Activated CD4-positive, alpha-beta T cell treated with anti-CD3 and anti-CD28 coated beads for 4 hours (primary cell): ENCODE results near the gene VWA3A.
A peak's percentile ranks its signal among the peaks of the same experiment; 100 is the strongest.
"Not testable (repeated sequence)": the region's sequence is repeated elsewhere in the genome, so short reads cannot be mapped to it uniquely, and the experiment has no call there.

Source experiments
- DNase-seq, 2 donors: peaks; one replicate each; pipeline ENCODE4 v3.0.0-alpha.2; 2020

VWA3A gene

GRCh38 chr16:22184615-22184968 is 92.3 kb downstream of the VWA3A start:
- DNase-seq: no peak

GRCh38 chr16:22186517-22186916 is 94.2 kb downstream of the VWA3A start:
- DNase-seq: no peak

GRCh38 chr16:22188267-22188594 is 95.9 kb downstream of the VWA3A start:
- no peak for DNase-seq

- peak; percentile 65 to 66 for DNase-seq
These were observed 96.5 kb downstream of the VWA3A start for GRCh38 chr16:22188595-22189442.

GRCh38 chr16:22189473-22190080 is 97.2 kb downstream of the VWA3A start:
- no peak for DNase-seq

GRCh38 chr16:22190081-22190775 is 97.9 kb downstream of the VWA3A start:
- DNase-seq: peak; percentile 93 to 95

- peak; percentile 100 for DNase-seq
These were observed 98.6 kb downstream of the VWA3A start for GRCh38 chr16:22190776-22191531.

- peak; percentile 25 to 31 for DNase-seq
These were observed 99.4 kb downstream of the VWA3A start for GRCh38 chr16:22191532-22192260.

- peak; percentile 63 to 68 for DNase-seq
These were observed 100.1 kb downstream of the VWA3A start for GRCh38 chr16:22192261-22193062.

- DNase-seq: no peak
These were observed 100.7 kb downstream of the VWA3A start for GRCh38 chr16:22193063-22193411.

GRCh38 chr16:22194707-22195444 is 102.5 kb downstream of the VWA3A start:
- DNase-seq: peak in 1 of 2 donors; percentile 8

GRCh38 chr16:22195445-22195694 is 103.0 kb downstream of the VWA3A start:
- no peak for DNase-seq

- DNase-seq: peak; percentile 86 to 91
These were observed 103.6 kb downstream of the VWA3A start for GRCh38 chr16:22195695-22196558.

GRCh38 chr16:22196559-22197168 is 104.3 kb downstream of the VWA3A start:
- DNase-seq: not testable (repeated sequence)

GRCh38 chr16:22198547-22199293 is 106.4 kb downstream of the VWA3A start:
- DNase-seq: no peak

- no peak for DNase-seq
These were observed 109.9 kb downstream of the VWA3A start for GRCh38 chr16:22202261-22202637.

- DNase-seq: no peak
These were observed 110.8 kb downstream of the VWA3A start for GRCh38 chr16:22203091-22203490.

- no peak for DNase-seq
These were observed 111.8 kb downstream of the VWA3A start for GRCh38 chr16:22204091-22204655.

GRCh38 chr16:22205577-22206012 is 113.3 kb downstream of the VWA3A start:
- no peak for DNase-seq
